GM12892 (cell line): ENCODE data around the gene CNGA2.

Source experiments
- DNase-seq: peaks from one replicate; pipeline ENCODE4 v3.0.0; 2011; ENCODE audit not compliant: insufficient read length
- FAIRE-seq: peaks from 2 replicates; lab custom pipeline; 2011; peaks lifted over from hg19 to GRCh38; lab: Jason Lieb, UNC
- POLR2A ChIP-seq: IDR thresholded peaks from 2 replicates; pipeline ENCODE4 v1.6.1; 2011; ENCODE audit warnings: low read depth, low read length, control low read depth
- POLR2AphosphoS5 ChIP-seq: IDR thresholded peaks from 2 replicates; pipeline ENCODE4 v1.6.1; 2011; ENCODE audit warnings: low read depth, low read length, control low read depth
- TAF1 ChIP-seq: IDR thresholded peaks from 2 replicates; pipeline ENCODE4 v1.6.1; 2011; ENCODE audit warnings: low read depth, mild to moderate bottlenecking, control low read depth, low read length, borderline replicate concordance

Gene CNGA2

GRCh38 chrX:151759041-151759708, 24.6 kb downstream of the CNGA2 start:
- DNase-seq (no peak), FAIRE-seq (no peak)
- TF ChIP-seq TAF1 (no peak), POLR2A (no peak), POLR2AphosphoS5 (no peak)

- no peak for TF ChIP-seq TAF1
- FAIRE-seq (no peak), DNase-seq (no peak)
Observed at GRCh38 chrX:151762802-151763201, 28.3 kb downstream of the CNGA2 start.

GRCh38 chrX:151763711-151764110, 29.2 kb downstream of the CNGA2 start:
- no peak for TF ChIP-seq POLR2A
- no peak for TF ChIP-seq POLR2AphosphoS5
- TF ChIP-seq TAF1, result no peak
- FAIRE-seq, result no peak
- no peak for DNase-seq

GRCh38 chrX:151765026-151765425, 30.5 kb downstream of the CNGA2 start:
- TF ChIP-seq POLR2AphosphoS5 (no peak), POLR2A (no peak), TAF1 (no peak)
- DNase-seq (no peak), FAIRE-seq (no peak)

DNA sequence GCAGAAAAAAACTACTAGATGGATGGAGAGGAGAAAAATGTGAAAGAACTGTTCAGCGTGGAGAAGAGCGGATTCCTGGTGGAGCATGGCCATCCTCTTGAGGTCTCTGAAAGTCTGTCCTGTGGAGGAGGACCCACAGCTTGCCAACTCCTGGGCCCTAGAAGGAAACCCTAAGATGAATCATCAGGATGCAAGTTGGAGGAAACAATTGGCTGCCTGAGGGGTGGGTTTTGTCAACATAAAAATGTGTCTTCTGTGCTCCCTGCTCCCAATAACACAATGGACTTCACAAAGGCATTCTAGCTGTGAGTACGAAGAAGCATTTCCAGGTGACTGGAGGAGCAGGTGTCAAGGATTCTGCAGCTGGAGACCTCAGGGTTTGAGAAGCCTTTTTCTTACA, 37.2 kb downstream of the CNGA2 start:
- TF ChIP-seq TAF1 (no peak), POLR2AphosphoS5 (no peak), POLR2A (no peak)
- FAIRE-seq, result no peak
- no peak for DNase-seq

- FAIRE-seq, result no peak
- TF ChIP-seq TAF1 (no peak), POLR2A (no peak), POLR2AphosphoS5 (no peak)
- DNase-seq, result no peak
Observed at GRCh38 chrX:151773434-151773833, 38.9 kb downstream of the CNGA2 start.

- no peak for DNase-seq
- FAIRE-seq, result no peak
- TF ChIP-seq POLR2AphosphoS5, result no peak
- no peak for TF ChIP-seq TAF1
- TF ChIP-seq POLR2A, result no peak
Observed at GRCh38 chrX:151774421-151774820, 39.9 kb downstream of the CNGA2 start.

DNA sequence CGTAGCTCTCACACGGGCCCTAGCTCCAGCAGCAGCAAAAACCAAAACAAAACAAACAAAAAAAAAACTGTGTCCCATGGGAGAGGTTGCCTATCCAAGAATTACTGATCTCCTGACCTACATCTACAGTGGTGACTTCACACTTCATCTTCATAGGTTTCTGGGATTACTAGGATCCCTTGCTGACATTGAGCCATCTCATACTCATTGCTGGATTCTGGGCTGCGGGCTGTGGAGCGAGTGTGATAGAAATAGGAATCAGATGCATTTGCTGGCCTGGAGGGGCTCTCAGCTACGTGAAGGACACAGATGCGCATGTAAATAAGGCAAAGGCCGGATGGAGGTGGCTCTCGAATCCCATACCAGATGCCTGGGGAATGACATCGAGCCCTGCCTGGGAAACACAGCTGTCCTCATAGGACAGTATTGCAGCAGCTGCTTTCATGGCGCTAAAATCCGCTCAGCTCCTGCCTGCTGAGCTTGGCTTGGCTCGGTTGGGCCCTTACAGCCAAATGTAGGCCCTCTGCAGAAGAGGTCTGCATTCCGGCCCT, 41.7 kb downstream of the CNGA2 start:
- DNase-seq, result no peak
- TF ChIP-seq POLR2A, result no peak
- no peak for TF ChIP-seq TAF1
- TF ChIP-seq POLR2AphosphoS5, result no peak
- FAIRE-seq, result no peak

- TF ChIP-seq POLR2AphosphoS5 (no peak), TAF1 (no peak), POLR2A (no peak)
- DNase-seq, result no peak
- no peak for FAIRE-seq
Observed at GRCh38 chrX:151776936-151777335, 42.4 kb downstream of the CNGA2 start.

- no peak for TF ChIP-seq POLR2A
- no peak for TF ChIP-seq TAF1
- DNase-seq (no peak), FAIRE-seq (no peak)
Observed at GRCh38 chrX:151779258-151779657, 44.7 kb downstream of the CNGA2 start.

DNA sequence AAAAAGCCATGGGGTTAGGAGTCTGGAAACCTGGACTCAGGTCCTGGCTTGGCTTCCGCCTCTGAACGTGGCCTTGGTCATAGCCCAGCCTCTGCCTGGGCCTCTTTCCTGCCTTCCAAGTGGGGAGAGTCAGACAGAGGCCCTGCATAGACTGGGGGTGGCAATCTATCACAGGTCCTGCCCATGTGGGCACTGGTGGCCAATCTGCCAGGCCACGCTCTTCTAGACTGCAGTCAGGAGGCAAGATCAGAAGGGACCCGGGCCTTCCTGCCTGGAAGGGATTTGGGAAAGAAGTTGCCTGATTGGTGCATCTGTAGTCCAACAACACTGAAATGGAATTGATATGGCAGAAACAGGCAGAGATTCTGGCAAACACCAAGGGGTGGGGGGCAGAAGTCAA, 46.1 kb downstream of the CNGA2 start:
- DNase-seq, result no peak
- no peak for TF ChIP-seq POLR2A
- TF ChIP-seq TAF1, result no peak
- no peak for TF ChIP-seq POLR2AphosphoS5
- FAIRE-seq, result no peak

DNA sequence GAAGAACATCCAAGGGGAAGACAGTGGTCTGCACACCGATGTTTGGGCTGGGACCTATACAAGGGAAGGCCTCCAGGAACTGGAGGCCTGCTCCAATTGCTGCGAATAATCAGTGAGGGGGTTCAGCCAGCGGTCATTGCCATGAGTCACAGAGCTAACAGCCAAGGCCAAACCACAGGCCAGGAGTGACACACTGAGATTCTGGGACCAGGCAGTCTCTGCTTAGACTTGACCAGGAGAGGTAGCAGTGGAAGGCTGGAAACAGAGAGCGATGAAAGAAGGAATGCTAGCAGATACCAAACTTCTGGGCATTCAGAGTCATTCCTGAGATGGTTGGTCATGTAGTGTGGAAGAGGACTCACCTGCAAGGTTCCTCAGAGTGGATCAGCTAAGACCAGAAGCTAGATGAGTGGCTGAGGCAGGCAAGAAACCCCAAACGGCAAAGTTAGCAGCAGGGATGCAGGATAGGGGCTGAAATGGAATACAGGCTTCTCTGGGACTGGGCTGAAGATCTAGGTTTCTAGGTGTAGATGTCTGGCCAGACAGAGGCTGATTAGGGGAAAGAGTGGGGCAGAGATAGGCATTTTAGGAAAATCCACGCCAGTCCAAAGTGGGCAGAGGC, 54.7 kb downstream of the CNGA2 start:
- DNase-seq (no peak), FAIRE-seq (no peak)
- no peak for TF ChIP-seq TAF1
- no peak for TF ChIP-seq POLR2AphosphoS5
- no peak for TF ChIP-seq POLR2A
